ENCODE results near the gene STAC2. TPM values are rescaled to one million over a fixed set of nuclear protein-coding genes. Genes with fewer than 3 reads are reported as not detected.
A peak's percentile ranks its signal among the peaks of the same experiment; 100 is the strongest.

Gene STAC2
- total and polyA plus RNA-seq, 2 of the 13 experiments (the other 11 are each of a cell fraction or from before 2014, with no cell fraction given) = not detected

DNA sequence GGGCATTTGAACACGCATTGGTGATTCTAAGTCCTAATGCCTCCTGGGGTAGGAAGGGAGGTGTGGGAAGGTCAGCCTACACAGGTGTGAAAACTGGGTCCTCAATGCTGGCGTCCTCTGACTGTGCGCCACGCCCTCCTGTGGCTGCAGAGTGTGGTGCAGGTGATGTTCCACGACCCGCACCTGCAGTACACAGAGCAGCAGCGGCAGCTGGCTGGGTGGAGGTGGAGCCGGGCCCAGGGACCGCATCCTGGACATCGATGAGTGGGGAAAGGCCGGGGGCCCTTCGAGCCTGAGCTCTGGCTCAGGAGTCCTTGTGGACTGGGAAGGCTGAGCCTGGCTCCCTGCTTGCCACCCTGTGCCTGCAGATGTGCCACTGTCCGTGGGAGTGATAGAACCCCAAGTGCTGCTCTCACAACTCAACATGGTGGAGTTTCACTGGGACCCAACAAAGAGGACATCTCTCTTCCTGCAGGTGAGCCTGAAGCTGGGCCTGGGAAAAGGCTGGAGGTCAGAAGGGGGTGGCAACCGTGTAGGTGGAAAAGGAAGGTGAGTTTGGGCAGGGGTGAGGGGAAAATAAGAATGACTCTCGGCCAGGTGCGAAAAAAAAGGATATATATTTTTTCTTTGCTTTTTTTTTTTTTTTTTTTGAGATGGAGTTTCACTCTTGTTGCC lies 14.0 kb upstream of the STAC2 start (continued):
- TF ChIP-seq, protein P1, sequence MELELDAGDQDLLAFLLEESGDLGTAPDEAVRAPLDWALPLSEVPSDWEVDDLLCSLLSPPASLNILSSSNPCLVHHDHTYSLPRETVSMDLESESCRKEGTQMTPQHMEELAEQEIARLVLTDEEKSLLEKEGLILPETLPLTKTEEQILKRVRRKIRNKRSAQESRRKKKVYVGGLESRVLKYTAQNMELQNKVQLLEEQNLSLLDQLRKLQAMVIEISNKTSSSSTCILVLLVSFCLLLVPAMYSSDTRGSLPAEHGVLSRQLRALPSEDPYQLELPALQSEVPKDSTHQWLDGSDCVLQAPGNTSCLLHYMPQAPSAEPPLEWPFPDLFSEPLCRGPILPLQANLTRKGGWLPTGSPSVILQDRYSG (CRISPR knock-in tag; IDR thresholded peaks at IDR 0.05) = no peak
- TF ChIP-seq CBX2 (IDR thresholded peaks at IDR 0.05; ENCODE audit: low read depth, low read length) = no peak
- TF ChIP-seq CBX2 (CRISPR knock-in tag; IDR thresholded peaks at IDR 0.05; ENCODE audit: low read depth) = no peak
- no peak for TF ChIP-seq FOXA1 (IDR thresholded peaks at IDR 0.05)
- TF ChIP-seq FOXA1 (CRISPR knock-in tag; IDR thresholded peaks at IDR 0.05) = peak; percentile 55
- TF ChIP-seq, protein P2, sequence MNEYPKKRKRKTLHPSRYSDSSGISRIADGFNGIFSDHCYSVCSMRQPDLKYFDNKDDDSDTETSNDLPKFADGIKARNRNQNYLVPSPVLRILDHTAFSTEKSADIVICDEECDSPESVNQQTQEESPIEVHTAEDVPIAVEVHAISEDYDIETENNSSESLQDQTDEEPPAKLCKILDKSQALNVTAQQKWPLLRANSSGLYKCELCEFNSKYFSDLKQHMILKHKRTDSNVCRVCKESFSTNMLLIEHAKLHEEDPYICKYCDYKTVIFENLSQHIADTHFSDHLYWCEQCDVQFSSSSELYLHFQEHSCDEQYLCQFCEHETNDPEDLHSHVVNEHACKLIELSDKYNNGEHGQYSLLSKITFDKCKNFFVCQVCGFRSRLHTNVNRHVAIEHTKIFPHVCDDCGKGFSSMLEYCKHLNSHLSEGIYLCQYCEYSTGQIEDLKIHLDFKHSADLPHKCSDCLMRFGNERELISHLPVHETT (CRISPR knock-in tag; conservative IDR thresholded peaks at IDR 0.05) = no peak
- TF ChIP-seq, protein P3, sequence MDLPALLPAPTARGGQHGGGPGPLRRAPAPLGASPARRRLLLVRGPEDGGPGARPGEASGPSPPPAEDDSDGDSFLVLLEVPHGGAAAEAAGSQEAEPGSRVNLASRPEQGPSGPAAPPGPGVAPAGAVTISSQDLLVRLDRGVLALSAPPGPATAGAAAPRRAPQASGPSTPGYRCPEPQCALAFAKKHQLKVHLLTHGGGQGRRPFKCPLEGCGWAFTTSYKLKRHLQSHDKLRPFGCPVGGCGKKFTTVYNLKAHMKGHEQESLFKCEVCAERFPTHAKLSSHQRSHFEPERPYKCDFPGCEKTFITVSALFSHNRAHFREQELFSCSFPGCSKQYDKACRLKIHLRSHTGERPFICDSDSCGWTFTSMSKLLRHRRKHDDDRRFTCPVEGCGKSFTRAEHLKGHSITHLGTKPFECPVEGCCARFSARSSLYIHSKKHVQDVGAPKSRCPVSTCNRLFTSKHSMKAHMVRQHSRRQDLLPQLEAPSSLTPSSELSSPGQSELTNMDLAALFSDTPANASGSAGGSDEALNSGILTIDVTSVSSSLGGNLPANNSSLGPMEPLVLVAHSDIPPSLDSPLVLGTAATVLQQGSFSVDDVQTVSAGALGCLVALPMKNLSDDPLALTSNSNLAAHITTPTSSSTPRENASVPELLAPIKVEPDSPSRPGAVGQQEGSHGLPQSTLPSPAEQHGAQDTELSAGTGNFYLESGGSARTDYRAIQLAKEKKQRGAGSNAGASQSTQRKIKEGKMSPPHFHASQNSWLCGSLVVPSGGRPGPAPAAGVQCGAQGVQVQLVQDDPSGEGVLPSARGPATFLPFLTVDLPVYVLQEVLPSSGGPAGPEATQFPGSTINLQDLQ (CRISPR knock-in tag; IDR thresholded peaks at IDR 0.05) = no peak
- TF ChIP-seq, protein P4, sequence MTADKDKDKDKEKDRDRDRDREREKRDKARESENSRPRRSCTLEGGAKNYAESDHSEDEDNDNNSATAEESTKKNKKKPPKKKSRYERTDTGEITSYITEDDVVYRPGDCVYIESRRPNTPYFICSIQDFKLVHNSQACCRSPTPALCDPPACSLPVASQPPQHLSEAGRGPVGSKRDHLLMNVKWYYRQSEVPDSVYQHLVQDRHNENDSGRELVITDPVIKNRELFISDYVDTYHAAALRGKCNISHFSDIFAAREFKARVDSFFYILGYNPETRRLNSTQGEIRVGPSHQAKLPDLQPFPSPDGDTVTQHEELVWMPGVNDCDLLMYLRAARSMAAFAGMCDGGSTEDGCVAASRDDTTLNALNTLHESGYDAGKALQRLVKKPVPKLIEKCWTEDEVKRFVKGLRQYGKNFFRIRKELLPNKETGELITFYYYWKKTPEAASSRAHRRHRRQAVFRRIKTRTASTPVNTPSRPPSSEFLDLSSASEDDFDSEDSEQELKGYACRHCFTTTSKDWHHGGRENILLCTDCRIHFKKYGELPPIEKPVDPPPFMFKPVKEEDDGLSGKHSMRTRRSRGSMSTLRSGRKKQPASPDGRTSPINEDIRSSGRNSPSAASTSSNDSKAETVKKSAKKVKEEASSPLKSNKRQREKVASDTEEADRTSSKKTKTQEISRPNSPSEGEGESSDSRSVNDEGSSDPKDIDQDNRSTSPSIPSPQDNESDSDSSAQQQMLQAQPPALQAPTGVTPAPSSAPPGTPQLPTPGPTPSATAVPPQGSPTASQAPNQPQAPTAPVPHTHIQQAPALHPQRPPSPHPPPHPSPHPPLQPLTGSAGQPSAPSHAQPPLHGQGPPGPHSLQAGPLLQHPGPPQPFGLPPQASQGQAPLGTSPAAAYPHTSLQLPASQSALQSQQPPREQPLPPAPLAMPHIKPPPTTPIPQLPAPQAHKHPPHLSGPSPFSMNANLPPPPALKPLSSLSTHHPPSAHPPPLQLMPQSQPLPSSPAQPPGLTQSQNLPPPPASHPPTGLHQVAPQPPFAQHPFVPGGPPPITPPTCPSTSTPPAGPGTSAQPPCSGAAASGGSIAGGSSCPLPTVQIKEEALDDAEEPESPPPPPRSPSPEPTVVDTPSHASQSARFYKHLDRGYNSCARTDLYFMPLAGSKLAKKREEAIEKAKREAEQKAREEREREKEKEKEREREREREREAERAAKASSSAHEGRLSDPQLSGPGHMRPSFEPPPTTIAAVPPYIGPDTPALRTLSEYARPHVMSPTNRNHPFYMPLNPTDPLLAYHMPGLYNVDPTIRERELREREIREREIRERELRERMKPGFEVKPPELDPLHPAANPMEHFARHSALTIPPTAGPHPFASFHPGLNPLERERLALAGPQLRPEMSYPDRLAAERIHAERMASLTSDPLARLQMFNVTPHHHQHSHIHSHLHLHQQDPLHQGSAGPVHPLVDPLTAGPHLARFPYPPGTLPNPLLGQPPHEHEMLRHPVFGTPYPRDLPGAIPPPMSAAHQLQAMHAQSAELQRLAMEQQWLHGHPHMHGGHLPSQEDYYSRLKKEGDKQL (CRISPR knock-in tag; IDR thresholded peaks at IDR 0.05; ENCODE audit: low read depth) = no peak
- TF ChIP-seq, protein P5, sequence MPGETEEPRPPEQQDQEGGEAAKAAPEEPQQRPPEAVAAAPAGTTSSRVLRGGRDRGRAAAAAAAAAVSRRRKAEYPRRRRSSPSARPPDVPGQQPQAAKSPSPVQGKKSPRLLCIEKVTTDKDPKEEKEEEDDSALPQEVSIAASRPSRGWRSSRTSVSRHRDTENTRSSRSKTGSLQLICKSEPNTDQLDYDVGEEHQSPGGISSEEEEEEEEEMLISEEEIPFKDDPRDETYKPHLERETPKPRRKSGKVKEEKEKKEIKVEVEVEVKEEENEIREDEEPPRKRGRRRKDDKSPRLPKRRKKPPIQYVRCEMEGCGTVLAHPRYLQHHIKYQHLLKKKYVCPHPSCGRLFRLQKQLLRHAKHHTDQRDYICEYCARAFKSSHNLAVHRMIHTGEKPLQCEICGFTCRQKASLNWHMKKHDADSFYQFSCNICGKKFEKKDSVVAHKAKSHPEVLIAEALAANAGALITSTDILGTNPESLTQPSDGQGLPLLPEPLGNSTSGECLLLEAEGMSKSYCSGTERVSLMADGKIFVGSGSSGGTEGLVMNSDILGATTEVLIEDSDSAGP (CRISPR knock-in tag; IDR thresholded peaks at IDR 0.05; ENCODE audit: borderline replicate concordance) = peak; percentile 45; the same call in 1 of the 2 replicates
- TF ChIP-seq, protein P6, sequence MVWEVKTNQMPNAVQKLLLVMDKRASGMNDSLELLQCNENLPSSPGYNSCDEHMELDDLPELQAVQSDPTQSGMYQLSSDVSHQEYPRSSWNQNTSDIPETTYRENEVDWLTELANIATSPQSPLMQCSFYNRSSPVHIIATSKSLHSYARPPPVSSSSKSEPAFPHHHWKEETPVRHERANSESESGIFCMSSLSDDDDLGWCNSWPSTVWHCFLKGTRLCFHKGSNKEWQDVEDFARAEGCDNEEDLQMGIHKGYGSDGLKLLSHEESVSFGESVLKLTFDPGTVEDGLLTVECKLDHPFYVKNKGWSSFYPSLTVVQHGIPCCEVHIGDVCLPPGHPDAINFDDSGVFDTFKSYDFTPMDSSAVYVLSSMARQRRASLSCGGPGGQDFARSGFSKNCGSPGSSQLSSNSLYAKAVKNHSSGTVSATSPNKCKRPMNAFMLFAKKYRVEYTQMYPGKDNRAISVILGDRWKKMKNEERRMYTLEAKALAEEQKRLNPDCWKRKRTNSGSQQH (CRISPR knock-in tag; IDR thresholded peaks at IDR 0.05; ENCODE audit: low read depth) = no peak
- TF ChIP-seq TEAD3 (CRISPR knock-in tag; optimal IDR thresholded peaks at IDR 0.05; ENCODE audit: borderline replicate concordance) = peak; percentile 37
- no peak for TF ChIP-seq ZNF546 (CRISPR knock-in tag; conservative IDR thresholded peaks at IDR 0.05)
- no peak for TF ChIP-seq ZNF569 (CRISPR knock-in tag; IDR thresholded peaks at IDR 0.05; ENCODE audit: borderline replicate concordance)
- no peak for TF ChIP-seq ATF1 (CRISPR knock-in tag; IDR thresholded peaks at IDR 0.05)
- TF ChIP-seq WIZ (CRISPR knock-in tag; IDR thresholded peaks at IDR 0.05) = no peak
- no peak for TF ChIP-seq ZFX (CRISPR knock-in tag; IDR thresholded peaks at IDR 0.05; ENCODE audit: low read depth)
